Measurements from ENCODE around the gene AUTS2.

AUTS2 gene

GRCh38 chr7:69839782-69840181, 241.5 kb downstream of the AUTS2 start:
- TF ChIP-seq GATA3 (IDR thresholded peaks at IDR 0.05; ENCODE audit: low read depth, low read length), result no peak
- TF ChIP-seq GATA2 (IDR thresholded peaks at IDR 0.05; ENCODE audit: low read depth, low read length), result 0 out of 2 replicates have a peak, but pooled peaks have one; percentile 10

- TF ChIP-seq GATA2 (IDR thresholded peaks at IDR 0.05; ENCODE audit: low read depth, low read length) (no peak), GATA3 (IDR thresholded peaks at IDR 0.05; ENCODE audit: low read depth, low read length) (no peak)
These were observed 242.0 kb downstream of the AUTS2 start for GRCh38 chr7:69840248-69840647.

- TF ChIP-seq GATA3 (IDR thresholded peaks at IDR 0.05; ENCODE audit: low read depth, low read length) (no peak), GATA2 (IDR thresholded peaks at IDR 0.05; ENCODE audit: low read depth, low read length) (no peak)
These were observed 245.4 kb downstream of the AUTS2 start for GRCh38 chr7:69843653-69844052.

GRCh38 chr7:69844264-69844868, 246.1 kb downstream of the AUTS2 start:
- peak; percentile 32; the same call in 1 of the 2 replicates for TF ChIP-seq GATA2 (IDR thresholded peaks at IDR 0.05; ENCODE audit: low read depth, low read length)
- TF ChIP-seq GATA3 (IDR thresholded peaks at IDR 0.05; ENCODE audit: low read depth, low read length), result 0 out of 2 replicates have a peak, but pooled peaks have one; percentile 21

- TF ChIP-seq GATA3 (IDR thresholded peaks at IDR 0.05; ENCODE audit: low read depth, low read length) (no peak), GATA2 (IDR thresholded peaks at IDR 0.05; ENCODE audit: low read depth, low read length) (no peak)
These were observed 247.6 kb downstream of the AUTS2 start for GRCh38 chr7:69845721-69846495.

- TF ChIP-seq GATA3 (IDR thresholded peaks at IDR 0.05; ENCODE audit: low read depth, low read length), result no peak
- no peak for TF ChIP-seq GATA2 (IDR thresholded peaks at IDR 0.05; ENCODE audit: low read depth, low read length)
These were observed 249.8 kb downstream of the AUTS2 start for GRCh38 chr7:69847921-69848612.

GRCh38 chr7:69849268-69849667, 251.0 kb downstream of the AUTS2 start:
- TF ChIP-seq GATA3 (IDR thresholded peaks at IDR 0.05; ENCODE audit: low read depth, low read length), result no peak
- no peak for TF ChIP-seq GATA2 (IDR thresholded peaks at IDR 0.05; ENCODE audit: low read depth, low read length)

- TF ChIP-seq GATA3 (IDR thresholded peaks at IDR 0.05; ENCODE audit: low read depth, low read length) (no peak), GATA2 (IDR thresholded peaks at IDR 0.05; ENCODE audit: low read depth, low read length) (no peak)
These were observed 258.7 kb downstream of the AUTS2 start for GRCh38 chr7:69857014-69857413.

- TF ChIP-seq GATA2 (IDR thresholded peaks at IDR 0.05; ENCODE audit: low read depth, low read length) (no peak), GATA3 (IDR thresholded peaks at IDR 0.05; ENCODE audit: low read depth, low read length) (no peak)
These were observed 260.2 kb downstream of the AUTS2 start for GRCh38 chr7:69858471-69858870.

GRCh38 chr7:69859342-69859741, 261.1 kb downstream of the AUTS2 start:
- no peak for TF ChIP-seq GATA2 (IDR thresholded peaks at IDR 0.05; ENCODE audit: low read depth, low read length)
- TF ChIP-seq GATA3 (IDR thresholded peaks at IDR 0.05; ENCODE audit: low read depth, low read length), result no peak

GRCh38 chr7:69860486-69860885, 262.2 kb downstream of the AUTS2 start:
- TF ChIP-seq GATA2 (IDR thresholded peaks at IDR 0.05; ENCODE audit: low read depth, low read length) (no peak), GATA3 (IDR thresholded peaks at IDR 0.05; ENCODE audit: low read depth, low read length) (no peak)

GRCh38 chr7:69860941-69861622, 262.8 kb downstream of the AUTS2 start:
- no peak for TF ChIP-seq GATA3 (IDR thresholded peaks at IDR 0.05; ENCODE audit: low read depth, low read length)
- TF ChIP-seq GATA2 (IDR thresholded peaks at IDR 0.05; ENCODE audit: low read depth, low read length), result no peak

GRCh38 chr7:69862413-69863064, 264.3 kb downstream of the AUTS2 start:
- TF ChIP-seq GATA3 (IDR thresholded peaks at IDR 0.05; ENCODE audit: low read depth, low read length), result peak; percentile 88
- peak; percentile 94 for TF ChIP-seq GATA2 (IDR thresholded peaks at IDR 0.05; ENCODE audit: low read depth, low read length)
